Measurements from ENCODE around the gene UNG. TPM values are rescaled to one million over a fixed set of nuclear protein-coding genes. Genes with fewer than 3 reads are reported as not detected.

Gene UNG
- polyA plus RNA-seq, 2 of the 4 experiments (the other 2 are of a cell fraction), result 55.6 to 77.6 TPM

GRCh38 chr12:109131154-109132050 lies 34.0 kb downstream of the UNG start:
- H3K27ac ChIP-seq, result no peak overlapping the region
- no peak overlapping the region for H3K4me3 ChIP-seq
- FAIRE-seq (no peak), DNase-seq (ENCODE audit: low read depth in 1 of 2, low spot score in 1 of 2) (no peak), ATAC-seq (peak; percentile 44 to 47; a peak in 2 of 6 replicates)
- H3K4me1 ChIP-seq, result peaks cover 8% of the 10 kb centered on the region; the same call in 1 of the 3 replicates
- TF ChIP-seq PHF8 (IDR thresholded peaks at IDR 0.05; ENCODE audit: borderline replicate concordance, low read depth) (no peak), SMC3 (IDR thresholded peaks at IDR 0.05) (no peak), BHLHE40 (IDR thresholded peaks at IDR 0.05; ENCODE audit: low read depth, low read length) (no peak), FOSL2 (IDR thresholded peaks at IDR 0.05) (no peak), FOSL2 (CRISPR knock-in tag; IDR thresholded peaks at IDR 0.05) (no peak), FOSB (CRISPR knock-in tag; IDR thresholded peaks at IDR 0.05) (no peak), CHD4 (IDR thresholded peaks at IDR 0.05; ENCODE audit: borderline replicate concordance) (no peak)
- POLR2A ChIA-PET, result interaction anchor here (1.1 kb wide), 1 partner anchor 20 kb away, joined by 5 read pairs; no protein-coding TSS in a partner anchor
- peaks cover 5% of the 10 kb centered on the region; the same call in 1 of the 3 replicates for H3K9me3 ChIP-seq
- CTCF ChIA-PET, result interaction anchor here (0.6 to 1.6 kb wide), 8 partner anchors 11 to 254 kb away, joined by 3 to 5 read pairs (median 3); no protein-coding TSS in a partner anchor
- 60% methylated on average over 24 of the region's 24 CpGs for WGBS (ENCODE audit: missing lambda C conversion rate)
- no peak overlapping the region for H3K4me2 ChIP-seq

- H3K4me2 ChIP-seq, result no peak overlapping the region
- H3K9me3 ChIP-seq, result peaks cover 5% of the 10 kb centered on the region; the same call in 1 of the 3 replicates
- ATAC-seq, result peak in 1 of 2 experiments; percentile 85; a peak in 3 of 6 replicates
- H3K4me1 ChIP-seq, result no peaks in the 10 kb centered on the region
- FAIRE-seq, result no peak
- peak; percentile 63 for TF ChIP-seq SMC3 (IDR thresholded peaks at IDR 0.05)
- TF ChIP-seq HOXA7 (CRISPR knock-in tag; IDR thresholded peaks at IDR 0.05), result no peak
- peak; percentile 58 for TF ChIP-seq CTCF (IDR thresholded peaks at IDR 0.05)
- no peak for TF ChIP-seq ZC3H11A (IDR thresholded peaks at IDR 0.05)
- TF ChIP-seq CBX2 (IDR thresholded peaks at IDR 0.05; ENCODE audit: borderline replicate concordance, low read depth), result no peak
- TF ChIP-seq MAX (IDR thresholded peaks at IDR 0.05), result no peak
- no peak for TF ChIP-seq HOXB5 (CRISPR knock-in tag; IDR thresholded peaks at IDR 0.05)
- no peak for TF ChIP-seq GATA3 (IDR thresholded peaks at IDR 0.05; ENCODE audit: borderline replicate concordance)
- peak; percentile 50 to 59; a peak in 4 of 5 replicates for TF ChIP-seq RAD21 (conservative IDR thresholded peaks at IDR 0.05 in 1 of 2, IDR thresholded peaks at IDR 0.05 in 1 of 2)
- H3K4me3 ChIP-seq, result no peak overlapping the region
- H3K27ac ChIP-seq, result no peak overlapping the region
- 54% methylated on average over 6 of the region's 6 CpGs for WGBS (ENCODE audit: missing lambda C conversion rate)
- ChIA-PET POLR2A (no interaction called here), CTCF (interaction anchor here (0.6 to 3.0 kb wide), 16 partner anchors 9 to 264 kb away, joined by 3 to 18 read pairs (median 4); partner anchors contain the start of gene ACACB)
- DNase-seq (ENCODE audit: low read depth in 1 of 2, low spot score in 1 of 2), result peak; percentile 42 to 62
Measured at GRCh38 chr12:109134186-109134917, 37.0 kb downstream of the UNG start.

- H3K9me3 ChIP-seq, result peaks cover 5% of the 10 kb centered on the region; the same call in 1 of the 3 replicates
- no peak for TF ChIP-seq FOSB (CRISPR knock-in tag; IDR thresholded peaks at IDR 0.05)
- TF ChIP-seq MAFK (IDR thresholded peaks at IDR 0.05; ENCODE audit: partially characterized antibody), result no peak
- no peak for TF ChIP-seq HOXB5 (CRISPR knock-in tag; IDR thresholded peaks at IDR 0.05)
- TF ChIP-seq ZC3H11A (IDR thresholded peaks at IDR 0.05), result no peak
- TF ChIP-seq FOSL2 (IDR thresholded peaks at IDR 0.05), result no peak
- no peak for TF ChIP-seq FOSL2 (CRISPR knock-in tag; IDR thresholded peaks at IDR 0.05)
- no peak for TF ChIP-seq CHD4 (IDR thresholded peaks at IDR 0.05; ENCODE audit: borderline replicate concordance)
- TF ChIP-seq SREBF2 (IDR thresholded peaks at IDR 0.05), result no peak
- TF ChIP-seq KDM1A (IDR thresholded peaks at IDR 0.05; ENCODE audit: low read depth), result no peak
- no peak for TF ChIP-seq BCL3 (IDR thresholded peaks at IDR 0.05)
- no peak for TF ChIP-seq ESRRA (IDR thresholded peaks at IDR 0.05; ENCODE audit: borderline replicate concordance, low read length)
- no peak for TF ChIP-seq GATA3 (IDR thresholded peaks at IDR 0.05; ENCODE audit: borderline replicate concordance)
- TF ChIP-seq ZSCAN20 (CRISPR knock-in tag; IDR thresholded peaks at IDR 0.05), result no peak
- no peak for TF ChIP-seq PBX3 (IDR thresholded peaks at IDR 0.05)
- TF ChIP-seq MYC (IDR thresholded peaks at IDR 0.05; ENCODE audit: borderline replicate concordance, low read length), result no peak
- no peak for TF ChIP-seq RFX5 (IDR thresholded peaks at IDR 0.05)
- no peak for TF ChIP-seq RNF2 (IDR thresholded peaks at IDR 0.05; ENCODE audit: borderline replicate concordance, low read depth)
- no peak for TF ChIP-seq PHF8 (IDR thresholded peaks at IDR 0.05; ENCODE audit: borderline replicate concordance, low read depth)
- no peak overlapping the region for H3K4me3 ChIP-seq
- FAIRE-seq (no peak), ATAC-seq (no peak), DNase-seq (ENCODE audit: low read depth in 1 of 2, low spot score in 1 of 2) (no peak)
- H3K4me1 ChIP-seq, result no peaks in the 10 kb centered on the region
- no peak overlapping the region for H3K27ac ChIP-seq
- ChIA-PET CTCF (interaction anchor here (0.8 to 1.4 kb wide), 2 partner anchors 18 to 39 kb away, joined by 3 read pairs; no protein-coding TSS in a partner anchor), POLR2A (interaction anchor here (0.9 kb wide), 1 partner anchor 17 kb away, joined by 4 read pairs; no protein-coding TSS in a partner anchor)
- 84% methylated on average over 2 of the region's 2 CpGs for whole genome bisulfite sequencing (ENCODE audit: missing lambda C conversion rate)
- no peak overlapping the region for H3K4me2 ChIP-seq
Measured at GRCh38 chr12:109137055-109137454, 39.7 kb downstream of the UNG start.

Measured in A549 (cell line).